CMK (cell line): Measurements from ENCODE around the gene CPXM2.

Experiments
- DNase-seq: peaks from one replicate; pipeline ENCODE4 v3.0.0-alpha.2; 2010; ENCODE audit warnings: low read depth

Gene CPXM2

GRCh38 chr10:123869020-123869414, 22.6 kb downstream of the CPXM2 start:
- no peak for DNase-seq

GRCh38 chr10:123868038-123869019, 23.3 kb downstream of the CPXM2 start:
- DNase-seq: no peak

GRCh38 chr10:123865880-123866279, 25.7 kb downstream of the CPXM2 start:
- DNase-seq: no peak

GRCh38 chr10:123865350-123865749, 26.3 kb downstream of the CPXM2 start:
- no peak for DNase-seq

- no peak for DNase-seq
Observed at GRCh38 chr10:123864923-123865322, 26.7 kb downstream of the CPXM2 start.

GRCh38 chr10:123863721-123864482, 27.7 kb downstream of the CPXM2 start:
- DNase-seq: no peak

GRCh38 chr10:123863183-123863575, 28.4 kb downstream of the CPXM2 start:
- no peak for DNase-seq

- no peak for DNase-seq
Observed at GRCh38 chr10:123862421-123863182, 29.0 kb downstream of the CPXM2 start.

GRCh38 chr10:123860856-123861255, 30.8 kb downstream of the CPXM2 start:
- no peak for DNase-seq

- no peak for DNase-seq
Observed at GRCh38 chr10:123860209-123860608, 31.4 kb downstream of the CPXM2 start.

GRCh38 chr10:123859653-123860050, 32.0 kb downstream of the CPXM2 start:
- DNase-seq: no peak

GRCh38 chr10:123858907-123859652, 32.5 kb downstream of the CPXM2 start:
- no peak for DNase-seq

- DNase-seq: no peak
Observed at GRCh38 chr10:123858077-123858681, 33.4 kb downstream of the CPXM2 start.

- no peak for DNase-seq
Observed at GRCh38 chr10:123857616-123858015, 34.0 kb downstream of the CPXM2 start.

- DNase-seq: no peak
Observed at GRCh38 chr10:123855008-123855684, 36.5 kb downstream of the CPXM2 start.

- no peak for DNase-seq
Observed at GRCh38 chr10:123854498-123854897, 37.1 kb downstream of the CPXM2 start.

- peak; percentile 48 for DNase-seq
Observed at GRCh38 chr10:123854003-123854402, 37.6 kb downstream of the CPXM2 start.

GRCh38 chr10:123852411-123852951, 39.1 kb downstream of the CPXM2 start:
- no peak for DNase-seq

GRCh38 chr10:123848564-123849457, 42.8 kb downstream of the CPXM2 start:
- no peak for DNase-seq
